Fibroblast of lung (primary cell): ENCODE results near the gene CUL2. TPM values are rescaled to one million over a fixed set of nuclear protein-coding genes. Genes with fewer than 3 reads are reported as not detected.

Source experiments
- DNase-seq, 2 donors: peaks; one replicate each; pipeline versions ENCODE4 v3.0.0 to v3.0.0-alpha.2; 2010; ENCODE audit warnings: low read depth in 2 of 2
- H2AFZ ChIP-seq: 2 replicates; pipeline ENCODE4 v1.5.1; 2012; ENCODE audit warnings: low read length, control low read depth, inconsistent platforms
- H3K27ac ChIP-seq: 2 replicates; pipeline ENCODE4 v1.5.1; 2011; ENCODE audit warnings: low read length, control low read depth; ENCODE audit not compliant: insufficient read depth
- H3K27me3 ChIP-seq: 2 replicates; pipeline ENCODE4 v1.5.1; 2011; ENCODE audit warnings: mild to moderate bottlenecking, low read length; ENCODE audit not compliant: control insufficient read depth, insufficient read depth
- H3K36me3 ChIP-seq: 2 replicates; pipeline ENCODE4 v1.5.1; 2011; ENCODE audit warnings: low read length; ENCODE audit not compliant: control insufficient read depth, insufficient read depth
- H3K4me1 ChIP-seq: 2 replicates; pipeline ENCODE4 v1.5.1; 2011; ENCODE audit warnings: low read length; ENCODE audit not compliant: control insufficient read depth, insufficient read depth; ENCODE audit errors: extremely low read depth
- H3K4me2 ChIP-seq: 2 replicates; pipeline ENCODE4 v1.5.1; 2011; ENCODE audit warnings: low read length, control low read depth; ENCODE audit not compliant: insufficient read depth; ENCODE audit errors: extremely low read depth
- H3K4me3 ChIP-seq, 4 experiments: fragments of 200-600 bp in 1 of 4; sonication (generic) in 1 of 4; replicated peaks in 1 of 4; 2 replicates each; pipeline ENCODE4 v1.5.1; 2011 to 2016; ENCODE audit warnings: low read length in 4 of 4, low read depth in 3 of 4, mild to moderate bottlenecking in 3 of 4, control low read depth in 2 of 4, inconsistent platforms in 1 of 4, mixed read lengths in 1 of 4; ENCODE audit not compliant: insufficient read depth in 1 of 4; ENCODE audit errors: control extremely low read depth in 1 of 4
- H3K79me2 ChIP-seq: 2 replicates; pipeline ENCODE4 v1.5.1; 2012; ENCODE audit warnings: mild to moderate bottlenecking, low read length, inconsistent platforms; ENCODE audit not compliant: control insufficient read depth, insufficient read depth
- H3K9ac ChIP-seq: 2 replicates; pipeline ENCODE4 v1.5.1; 2011; ENCODE audit warnings: mild to moderate bottlenecking, low read length, control low read depth; ENCODE audit not compliant: insufficient read depth
- H3K9me3 ChIP-seq: 2 replicates; pipeline ENCODE4 v1.5.1; 2012; ENCODE audit warnings: low read depth, low read length; ENCODE audit not compliant: control insufficient read depth, insufficient read depth
- H4K20me1 ChIP-seq: 2 replicates; pipeline ENCODE4 v1.5.1; 2011; ENCODE audit warnings: low read length; ENCODE audit not compliant: control insufficient read depth, insufficient read depth; ENCODE audit errors: extremely low read depth
- EZH2 ChIP-seq: IDR thresholded peaks from 2 replicates; pipeline ENCODE4 v1.5.1; 2012; ENCODE audit warnings: low read length, control low read depth, mild to moderate bottlenecking; ENCODE audit errors: missing control alignments
- polyA plus RNA-seq, 2 donors: library from polyadenylated mRNA; depleted of rRNA in 1 of 2; stranded (reverse) in 1 of 2; unstranded in 1 of 2; fragments of >200 nt; gene quantifications; 2 replicates each; pipeline ENCODE4 v1.2.1, GENCODE V29; 2011 to 2012; ENCODE audit warnings: missing spikeins in 1 of 2
- total RNA-seq: library from RNA; depleted of rRNA; stranded (reverse); fragments of >200 nt; gene quantifications from 2 replicates; pipeline ENCODE4 v1.2.1, GENCODE V29; 2014
- TF ChIP-seq, protein P1 (sequence below), 2 donors: IDR thresholded peaks in 1 of 2; conservative IDR thresholded peaks in 1 of 2; 1 replicate in 1 of 2; 2 replicates in 1 of 2; pipeline ENCODE4 v1.5.1; 2011 to 2012; ENCODE audit warnings: low read length in 2 of 2, control low read depth in 1 of 2, inconsistent platforms in 1 of 2, low read depth in 1 of 2, mild to moderate bottlenecking in 1 of 2

Gene CUL2
- total and polyA plus RNA-seq, 2 donors (not counting 1 experiment from before 2014, with no cell fraction given), result 22.8 to 36.0 TPM

GRCh38 chr10:34967335-34967880 lies 122.7 kb downstream of the CUL2 start:
- no peak for TF ChIP-seq EZH2
- TF ChIP-seq, protein P1, sequence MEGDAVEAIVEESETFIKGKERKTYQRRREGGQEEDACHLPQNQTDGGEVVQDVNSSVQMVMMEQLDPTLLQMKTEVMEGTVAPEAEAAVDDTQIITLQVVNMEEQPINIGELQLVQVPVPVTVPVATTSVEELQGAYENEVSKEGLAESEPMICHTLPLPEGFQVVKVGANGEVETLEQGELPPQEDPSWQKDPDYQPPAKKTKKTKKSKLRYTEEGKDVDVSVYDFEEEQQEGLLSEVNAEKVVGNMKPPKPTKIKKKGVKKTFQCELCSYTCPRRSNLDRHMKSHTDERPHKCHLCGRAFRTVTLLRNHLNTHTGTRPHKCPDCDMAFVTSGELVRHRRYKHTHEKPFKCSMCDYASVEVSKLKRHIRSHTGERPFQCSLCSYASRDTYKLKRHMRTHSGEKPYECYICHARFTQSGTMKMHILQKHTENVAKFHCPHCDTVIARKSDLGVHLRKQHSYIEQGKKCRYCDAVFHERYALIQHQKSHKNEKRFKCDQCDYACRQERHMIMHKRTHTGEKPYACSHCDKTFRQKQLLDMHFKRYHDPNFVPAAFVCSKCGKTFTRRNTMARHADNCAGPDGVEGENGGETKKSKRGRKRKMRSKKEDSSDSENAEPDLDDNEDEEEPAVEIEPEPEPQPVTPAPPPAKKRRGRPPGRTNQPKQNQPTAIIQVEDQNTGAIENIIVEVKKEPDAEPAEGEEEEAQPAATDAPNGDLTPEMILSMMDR (conservative IDR thresholded peaks at IDR 0.05 in 1 of 2, IDR thresholded peaks at IDR 0.05 in 1 of 2; ENCODE audit: low read depth in 1 of 2, low read length in 2 of 2), result no peak
- Histone ChIP-seq H3K9me3 (no peaks in the 10 kb centered on the region), H3K27me3 (peaks cover 3% of the 10 kb centered on the region), H3K4me1 (peaks cover 3% of the 10 kb centered on the region), H4K20me1 (no peaks in the 10 kb centered on the region), H3K4me2 (peak overlapping the region; percentile 5), H3K27ac (no peak overlapping the region), H3K79me2 (no peaks in the 10 kb centered on the region), H3K9ac (no peak overlapping the region), H3K4me3 (no peak overlapping the region), H2AFZ (peak overlapping the region; percentile 59), H3K36me3 (no peaks in the 10 kb centered on the region)
- peak; percentile 82 to 95 for DNase-seq

DNA sequence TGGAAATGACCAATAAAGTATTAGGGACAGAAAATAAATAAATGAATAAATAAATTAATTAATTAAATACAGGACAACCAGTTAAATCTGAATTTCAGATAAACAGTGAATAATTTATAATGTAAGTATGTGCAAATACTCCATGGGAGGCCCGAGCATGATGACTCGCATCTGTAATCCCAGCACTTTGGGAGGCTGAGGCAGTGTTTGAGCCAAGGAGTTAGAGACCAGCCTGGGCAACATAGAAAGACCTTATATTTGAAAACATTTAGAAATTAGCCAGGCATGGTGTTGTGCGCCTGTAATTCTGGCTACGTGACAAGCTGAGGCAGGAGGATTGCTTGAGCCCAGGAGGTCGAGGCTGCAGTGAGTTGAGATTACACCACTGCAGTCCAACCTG lies 123.7 kb downstream of the CUL2 start:
- Histone ChIP-seq H3K4me3 (no peak overlapping the region), H3K9me3 (no peaks in the 10 kb centered on the region), H3K27me3 (no peaks in the 10 kb centered on the region), H3K4me1 (peaks cover 3% of the 10 kb centered on the region), H3K36me3 (no peaks in the 10 kb centered on the region), H4K20me1 (no peaks in the 10 kb centered on the region), H3K27ac (no peak overlapping the region), H2AFZ (no peak overlapping the region), H3K9ac (no peak overlapping the region), H3K79me2 (no peaks in the 10 kb centered on the region), H3K4me2 (no peak overlapping the region)
- DNase-seq, result peak; percentile 40 to 44
- TF ChIP-seq, protein P1 (conservative IDR thresholded peaks at IDR 0.05 in 1 of 2, IDR thresholded peaks at IDR 0.05 in 1 of 2; ENCODE audit: low read depth in 1 of 2, low read length in 2 of 2), result no peak
- no peak for TF ChIP-seq EZH2

DNA sequence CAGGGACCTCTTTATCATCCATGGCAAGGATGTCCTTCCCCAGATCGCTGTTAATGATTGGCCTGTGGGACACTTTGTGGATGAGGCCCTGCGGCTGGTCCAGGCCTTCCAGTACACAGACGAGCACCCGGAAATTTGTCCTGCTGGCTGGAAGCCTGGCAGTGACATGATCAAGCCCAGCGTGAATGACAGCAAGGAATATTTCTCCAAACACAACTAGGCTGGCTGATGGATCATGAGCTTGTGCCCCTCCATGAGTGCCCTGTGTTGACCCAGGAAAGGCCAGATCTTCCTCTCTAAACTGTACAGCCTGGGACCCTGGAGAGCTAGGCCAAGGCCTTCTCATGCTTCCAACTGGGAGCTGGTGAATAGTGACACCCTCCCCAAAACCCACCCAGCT lies 124.1 kb downstream of the CUL2 start:
- no peaks in the 10 kb centered on the region for H3K27me3 ChIP-seq
- H3K4me1 ChIP-seq, result peaks cover 3% of the 10 kb centered on the region
- H3K9ac ChIP-seq, result no peak overlapping the region
- H3K79me2 ChIP-seq, result no peaks in the 10 kb centered on the region
- no peak overlapping the region for H3K4me3 ChIP-seq
- H3K36me3 ChIP-seq, result no peaks in the 10 kb centered on the region
- no peak overlapping the region for H2AFZ ChIP-seq
- H3K4me2 ChIP-seq, result no peak overlapping the region
- H3K27ac ChIP-seq, result no peak overlapping the region
- no peak for DNase-seq
- no peaks in the 10 kb centered on the region for H4K20me1 ChIP-seq
- TF ChIP-seq, protein P1 (conservative IDR thresholded peaks at IDR 0.05 in 1 of 2, IDR thresholded peaks at IDR 0.05 in 1 of 2; ENCODE audit: low read depth in 1 of 2, low read length in 2 of 2), result no peak
- TF ChIP-seq EZH2, result no peak
- H3K9me3 ChIP-seq, result no peaks in the 10 kb centered on the region
